ENCODE measurements around the gene CARM1. TPM values are rescaled to one million over a fixed set of nuclear protein-coding genes. Genes with fewer than 3 reads are reported as not detected.
"Not testable (repeated sequence)": the region's sequence is repeated elsewhere in the genome, so short reads cannot be mapped to it uniquely, and the experiment has no call there.

CARM1 gene
- total and polyA plus RNA-seq, 7 donors = 59.1 to 110 (median 94.7) TPM

- H3K4me3 ChIP-seq = peak overlapping the region; percentile 87
- H3K27ac ChIP-seq = peak overlapping the region; percentile 96
- intact Hi-C loops (cut with DNase I) = loop anchor here in 1 of 2 donors (2.0 kb wide), 1 partner anchor 52 kb away; no protein-coding TSS in a partner anchor
- H3K36me3 ChIP-seq (ENCODE audit: insufficient read depth in 1 of 2, low read depth in 1 of 2) = no peaks in the 10 kb centered on the region
- ATAC-seq = no peak
- H3K4me1 ChIP-seq = peaks cover 38% of the 10 kb centered on the region
- WGBS, 3 donors = 4 to 11% (median 6%) methylated on average over 16 of the region's 16 CpGs
- no peak for DNase-seq
- TF ChIP-seq, protein P1, sequence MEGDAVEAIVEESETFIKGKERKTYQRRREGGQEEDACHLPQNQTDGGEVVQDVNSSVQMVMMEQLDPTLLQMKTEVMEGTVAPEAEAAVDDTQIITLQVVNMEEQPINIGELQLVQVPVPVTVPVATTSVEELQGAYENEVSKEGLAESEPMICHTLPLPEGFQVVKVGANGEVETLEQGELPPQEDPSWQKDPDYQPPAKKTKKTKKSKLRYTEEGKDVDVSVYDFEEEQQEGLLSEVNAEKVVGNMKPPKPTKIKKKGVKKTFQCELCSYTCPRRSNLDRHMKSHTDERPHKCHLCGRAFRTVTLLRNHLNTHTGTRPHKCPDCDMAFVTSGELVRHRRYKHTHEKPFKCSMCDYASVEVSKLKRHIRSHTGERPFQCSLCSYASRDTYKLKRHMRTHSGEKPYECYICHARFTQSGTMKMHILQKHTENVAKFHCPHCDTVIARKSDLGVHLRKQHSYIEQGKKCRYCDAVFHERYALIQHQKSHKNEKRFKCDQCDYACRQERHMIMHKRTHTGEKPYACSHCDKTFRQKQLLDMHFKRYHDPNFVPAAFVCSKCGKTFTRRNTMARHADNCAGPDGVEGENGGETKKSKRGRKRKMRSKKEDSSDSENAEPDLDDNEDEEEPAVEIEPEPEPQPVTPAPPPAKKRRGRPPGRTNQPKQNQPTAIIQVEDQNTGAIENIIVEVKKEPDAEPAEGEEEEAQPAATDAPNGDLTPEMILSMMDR (IDR thresholded peaks at IDR 0.05) = no peak
- H3K27me3 ChIP-seq (ENCODE audit: insufficient read depth in 3 of 3, low read length in 2 of 3) = no peaks in the 10 kb centered on the region
- H3K9me3 ChIP-seq = no peaks in the 10 kb centered on the region
Measured at GRCh38 chr19:10872546-10873107, 1.3 kb downstream of the CARM1 start.

- WGBS, 3 donors = 91 to 96% (median 95%) methylated on average over 1 of the region's 1 CpG
- TF ChIP-seq, protein P1 (IDR thresholded peaks at IDR 0.05) = no peak
- Histone ChIP-seq H3K4me3 (no peak overlapping the region), H3K4me1 (peaks cover 50% of the 10 kb centered on the region), H3K27me3 (ENCODE audit: insufficient read depth in 3 of 3, low read length in 2 of 3) (no peaks in the 10 kb centered on the region), H3K9me3 (no peaks in the 10 kb centered on the region), H3K27ac (peak overlapping the region; percentile 96), H3K36me3 (ENCODE audit: insufficient read depth in 1 of 2, low read depth in 1 of 2) (no peaks in the 10 kb centered on the region)
- intact Hi-C loops (cut with DNase I) = no loop called here
- no peak for ATAC-seq
- DNase-seq = no peak
Measured at GRCh38 chr19:10874024-10874423, 2.7 kb downstream of the CARM1 start.

GRCh38 chr19:10876459-10877240 lies 5.3 kb downstream of the CARM1 start:
- Histone ChIP-seq H3K27ac (peak overlapping the region; percentile 96), H3K9me3 (no peaks in the 10 kb centered on the region), H3K36me3 (ENCODE audit: insufficient read depth in 1 of 2, low read depth in 1 of 2) (no peaks in the 10 kb centered on the region), H3K4me3 (peak overlapping the region; percentile 38), H3K4me1 (peaks cover 76% of the 10 kb centered on the region), H3K27me3 (ENCODE audit: insufficient read depth in 3 of 3, low read length in 2 of 3) (no peaks in the 10 kb centered on the region)
- peak; percentile 83 to 90 (median 84) for ATAC-seq
- 25 to 34% (median 29%) methylated on average over 10 of the region's 10 CpGs for whole genome bisulfite sequencing, 3 donors
- peak; percentile 73 to 88 for DNase-seq
- intact Hi-C loops (cut with DNase I) = loop anchor here in 1 of 2 donors (5.0 kb wide), 1 partner anchor 51 kb away; the partner anchor contains the start of genes TIMM29 and YIPF2
- TF ChIP-seq, protein P1 (IDR thresholded peaks at IDR 0.05) = no peak

DNA sequence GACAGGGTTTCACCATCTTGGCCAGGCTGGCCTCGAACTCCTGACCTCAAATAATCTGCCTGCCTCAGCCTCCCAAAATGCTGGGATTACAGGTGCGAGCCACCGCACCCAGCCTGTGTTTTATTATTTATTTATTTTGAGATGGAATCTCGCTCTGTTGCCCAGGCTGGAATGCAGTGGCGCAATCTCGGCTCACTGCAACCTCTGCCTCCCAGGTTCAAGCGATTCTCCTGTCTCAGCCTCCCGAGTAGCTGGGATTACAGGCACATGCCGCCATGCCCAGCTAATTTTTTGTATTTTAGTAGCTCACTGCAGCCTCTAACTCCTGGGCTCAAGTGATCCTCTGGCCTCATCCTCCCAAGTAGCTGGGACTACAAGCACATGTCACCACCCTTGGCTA lies 6.3 kb downstream of the CARM1 start:
- Histone ChIP-seq H3K4me3 (peak overlapping the region; percentile 38), H3K27ac (peak overlapping the region; percentile 96), H3K4me1 (peaks cover 82% of the 10 kb centered on the region)
- ATAC-seq; DNase-seq; H3K9me3 ChIP-seq; H3K36me3 ChIP-seq (ENCODE audit: insufficient read depth in 1 of 2, low read depth in 1 of 2); H3K27me3 ChIP-seq (ENCODE audit: insufficient read depth in 3 of 3, low read length in 2 of 3): not testable (repeated sequence)
- intact Hi-C loops (cut with DNase I) = loop anchor here (2.0 to 5.0 kb wide), 2 partner anchors 17 to 50 kb away; partner anchors contain the start of genes TIMM29 (in 1 of the 2) and YIPF2 (in 1 of the 2)
- 58 to 79% (median 60%) methylated on average over 8 to 9 of the region's 9 CpGs for WGBS, 3 donors

GRCh38 chr19:10878253-10878652 lies 6.9 kb downstream of the CARM1 start:
- H3K9me3 ChIP-seq = no peaks in the 10 kb centered on the region
- DNase-seq = no peak
- TF ChIP-seq, protein P1 (IDR thresholded peaks at IDR 0.05) = no peak
- WGBS, 3 donors = 64 to 69% (median 65%) methylated on average over 3 of the region's 3 CpGs
- ATAC-seq = no peak
- intact Hi-C loops (cut with DNase I) = loop anchor here (2.0 to 5.0 kb wide), 2 partner anchors 17 to 49 kb away; partner anchors contain the start of genes TIMM29 (in 1 of the 2) and YIPF2 (in 1 of the 2)
- peak overlapping the region; percentile 96 for H3K27ac ChIP-seq
- peaks cover 78% of the 10 kb centered on the region for H3K4me1 ChIP-seq
- H3K4me3 ChIP-seq = no peak overlapping the region
- H3K36me3 ChIP-seq (ENCODE audit: insufficient read depth in 1 of 2, low read depth in 1 of 2) = no peaks in the 10 kb centered on the region
- no peaks in the 10 kb centered on the region for H3K27me3 ChIP-seq (ENCODE audit: insufficient read depth in 3 of 3, low read length in 2 of 3)
